Smooth muscle cell (in vitro differentiated cells): ENCODE results near the gene ENTPD7. TPM values are rescaled to one million over a fixed set of nuclear protein-coding genes. Genes with fewer than 3 reads are reported as not detected.
"Not testable (repeated sequence)": the region's sequence is repeated elsewhere in the genome, so short reads cannot be mapped to it uniquely, and the experiment has no call there.

Experiments used
- DNase-seq: peaks from one replicate; lab custom pipeline; 2025; ENCODE audit not compliant: unreplicated experiment; lab: John Stamatoyannopoulos, UW
- H2AFZ ChIP-seq: fragments of 200-600 bp; sonication (generic); 2 replicates; pipeline ENCODE4 v1.6.0; 2016; ENCODE audit warnings: antibody characterized with exemption, low read depth, mild to moderate bottlenecking
- H3F3A ChIP-seq: fragments of 200-600 bp; sonication (generic); 2 replicates; pipeline ENCODE4 v1.6.0; 2017; ENCODE audit warnings: antibody characterized with exemption, low read depth
- H3K27ac ChIP-seq: fragments of 200-600 bp; sonication (generic); 2 replicates; pipeline ENCODE4 v1.5.1; 2016; ENCODE audit warnings: low read depth, mild to moderate bottlenecking
- H3K27me3 ChIP-seq: fragments of 200-600 bp; sonication (generic); 2 replicates; pipeline ENCODE4 v1.6.1; 2016; ENCODE audit warnings: low read depth, mild to moderate bottlenecking
- H3K36me3 ChIP-seq: fragments of 200-600 bp; sonication (generic); 2 replicates; pipeline ENCODE4 v1.5.1; 2016; ENCODE audit warnings: low read depth
- H3K4me1 ChIP-seq: fragments of 200-600 bp; sonication (generic); 2 replicates; pipeline ENCODE4 v1.5.1; 2016; ENCODE audit warnings: low read depth
- H3K4me2 ChIP-seq: fragments of 200-600 bp; sonication (generic); 2 replicates; pipeline ENCODE4 v1.6.0; 2016; ENCODE audit warnings: mild to moderate bottlenecking
- H3K4me3 ChIP-seq: fragments of 200-600 bp; sonication (generic); 2 replicates; pipeline ENCODE4 v1.5.1; 2016; ENCODE audit warnings: mild to moderate bottlenecking
- H3K79me2 ChIP-seq: fragments of 200-600 bp; sonication (generic); 2 replicates; pipeline ENCODE4 v1.6.0; 2016; ENCODE audit warnings: low read depth, mild to moderate bottlenecking
- H3K9ac ChIP-seq: fragments of 200-600 bp; sonication (generic); 2 replicates; pipeline ENCODE4 v1.6.0; 2016; ENCODE audit warnings: low read depth
- H3K9me3 ChIP-seq: fragments of 200-600 bp; sonication (generic); replicated peaks from 2 replicates; pipeline ENCODE4 v1.5.1; 2016; ENCODE audit warnings: low read depth
- H4K20me1 ChIP-seq: fragments of 200-600 bp; sonication (generic); 2 replicates; pipeline ENCODE4 v1.6.0; 2016; ENCODE audit warnings: low read depth
- WGBS: methylation state at CpG from one replicate; pipeline ENCODE4 v1.1.7; 2016; ENCODE audit warnings: low lambda C conversion rate; 5-methylcytosine and 5-hydroxymethylcytosine counted together
- polyA plus RNA-seq: library from polyadenylated mRNA; unstranded; fragments of >200 nt; fragmentation: Nextera tagmentation; extraction: Ambion mirVana; gene quantifications from 2 replicates; pipeline ENCODE4 v1.2.1, GENCODE V29; 2016
- total RNA-seq: library from RNA; depleted of rRNA; stranded (reverse); fragments of >200 nt; gene quantifications from 2 replicates; pipeline ENCODE4 v1.2.3, GENCODE V29; 2014
- TF ChIP-seq, protein P1 (sequence below): fragments of 200-600 bp; sonication (generic); IDR thresholded peaks from 2 replicates; pipeline ENCODE4 v1.5.1; 2017; ENCODE audit warnings: borderline replicate concordance, mild to moderate bottlenecking, antibody characterized with exemption; ENCODE audit not compliant: insufficient read depth, poor library complexity, severe bottlenecking

The ENTPD7 gene
- total and polyA plus RNA-seq, 2 experiments from 2014 or later = 7.5 to 39.9 TPM

GRCh38 chr10:99621454-99622251 lies 37.7 kb upstream of the ENTPD7 start:
- peak overlapping the region; percentile 87 for H3K4me2 ChIP-seq
- H3F3A ChIP-seq = peaks cover 15% of the 10 kb centered on the region
- H2AFZ ChIP-seq = peak overlapping the region; percentile 79
- TF ChIP-seq, protein P1, sequence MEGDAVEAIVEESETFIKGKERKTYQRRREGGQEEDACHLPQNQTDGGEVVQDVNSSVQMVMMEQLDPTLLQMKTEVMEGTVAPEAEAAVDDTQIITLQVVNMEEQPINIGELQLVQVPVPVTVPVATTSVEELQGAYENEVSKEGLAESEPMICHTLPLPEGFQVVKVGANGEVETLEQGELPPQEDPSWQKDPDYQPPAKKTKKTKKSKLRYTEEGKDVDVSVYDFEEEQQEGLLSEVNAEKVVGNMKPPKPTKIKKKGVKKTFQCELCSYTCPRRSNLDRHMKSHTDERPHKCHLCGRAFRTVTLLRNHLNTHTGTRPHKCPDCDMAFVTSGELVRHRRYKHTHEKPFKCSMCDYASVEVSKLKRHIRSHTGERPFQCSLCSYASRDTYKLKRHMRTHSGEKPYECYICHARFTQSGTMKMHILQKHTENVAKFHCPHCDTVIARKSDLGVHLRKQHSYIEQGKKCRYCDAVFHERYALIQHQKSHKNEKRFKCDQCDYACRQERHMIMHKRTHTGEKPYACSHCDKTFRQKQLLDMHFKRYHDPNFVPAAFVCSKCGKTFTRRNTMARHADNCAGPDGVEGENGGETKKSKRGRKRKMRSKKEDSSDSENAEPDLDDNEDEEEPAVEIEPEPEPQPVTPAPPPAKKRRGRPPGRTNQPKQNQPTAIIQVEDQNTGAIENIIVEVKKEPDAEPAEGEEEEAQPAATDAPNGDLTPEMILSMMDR = no peak
- H3K27me3 ChIP-seq = no peaks in the 10 kb centered on the region
- 19% methylated on average over 31 of the region's 31 CpGs for WGBS
- peaks cover 33% of the 10 kb centered on the region for H3K79me2 ChIP-seq
- H4K20me1 ChIP-seq = peaks cover 25% of the 10 kb centered on the region
- H3K4me1 ChIP-seq = peaks cover 29% of the 10 kb centered on the region
- peak overlapping the region; percentile 96 for H3K9ac ChIP-seq
- peak overlapping the region; percentile 83 for H3K4me3 ChIP-seq
- H3K27ac ChIP-seq = peak overlapping the region; percentile 99
- H3K9me3 ChIP-seq = no peaks in the 10 kb centered on the region
- no peaks in the 10 kb centered on the region for H3K36me3 ChIP-seq
- no peak for DNase-seq

DNA sequence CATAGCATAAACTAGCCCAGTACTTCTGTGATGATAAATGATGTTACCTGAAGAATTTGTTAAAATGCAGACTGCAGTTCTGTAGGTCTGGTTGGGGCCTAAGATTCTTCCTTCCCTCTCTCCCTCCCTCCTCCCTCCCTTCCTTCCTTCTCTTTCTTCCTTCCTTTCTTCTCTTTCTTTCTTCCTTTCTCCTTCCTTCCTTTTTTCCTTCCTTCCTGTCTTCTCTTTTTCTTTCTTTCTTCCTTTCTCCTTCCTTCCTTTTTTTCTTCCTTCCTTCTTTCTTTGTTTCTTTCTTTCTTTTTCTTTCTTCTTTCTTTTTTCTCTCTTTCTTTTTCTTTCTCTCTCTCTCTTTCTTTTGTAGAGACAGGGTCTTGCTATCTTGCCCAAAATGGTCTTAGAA lies 35.4 kb upstream of the ENTPD7 start:
- Histone ChIP-seq H3K27ac (no peak overlapping the region), H3K4me1 (peaks cover 14% of the 10 kb centered on the region), H3K4me2 (no peak overlapping the region), H3K36me3 (no peaks in the 10 kb centered on the region), H3K9me3 (no peaks in the 10 kb centered on the region), H3K79me2 (peaks cover 10% of the 10 kb centered on the region), H2AFZ (no peak overlapping the region), H3F3A (peaks cover 15% of the 10 kb centered on the region), H3K4me3 (no peak overlapping the region), H3K27me3 (no peaks in the 10 kb centered on the region), H3K9ac (no peak overlapping the region), H4K20me1 (peaks cover 3% of the 10 kb centered on the region)
- TF ChIP-seq, protein P1 = no peak
- DNase-seq = no peak

GRCh38 chr10:99625124-99625523 lies 34.2 kb upstream of the ENTPD7 start:
- H2AFZ ChIP-seq, H3K36me3 ChIP-seq, H3K9ac ChIP-seq, H3K79me2 ChIP-seq, DNase-seq, H3K4me1 ChIP-seq, H3K4me2 ChIP-seq, H3K27me3 ChIP-seq, H3K4me3 ChIP-seq, H4K20me1 ChIP-seq, H3K27ac ChIP-seq, H3K9me3 ChIP-seq: not testable (repeated sequence)
- peaks cover 15% of the 10 kb centered on the region for H3F3A ChIP-seq
- 55% methylated on average over 3 of the region's 3 CpGs for WGBS

- no peak for DNase-seq
- Histone ChIP-seq H3K9me3 (no peaks in the 10 kb centered on the region), H3K4me3 (no peak overlapping the region), H3K79me2 (no peaks in the 10 kb centered on the region), H3K36me3 (no peaks in the 10 kb centered on the region), H4K20me1 (no peaks in the 10 kb centered on the region), H3F3A (no peaks in the 10 kb centered on the region), H2AFZ (no peak overlapping the region), H3K27ac (no peak overlapping the region), H3K4me1 (no peaks in the 10 kb centered on the region), H3K27me3 (no peaks in the 10 kb centered on the region), H3K9ac (no peak overlapping the region), H3K4me2 (no peak overlapping the region)
- TF ChIP-seq, protein P1 = no peak
- 68% methylated on average over 1 of the region's 1 CpG for WGBS
Observed at GRCh38 chr10:99628923-99629624, 30.2 kb upstream of the ENTPD7 start.
